ENCODE measurements around the gene GADL1. TPM values are rescaled to one million over a fixed set of nuclear protein-coding genes. Genes with fewer than 3 reads are reported as not detected.

The GADL1 gene
- total RNA-seq, 1 donor from 2014 or later: not detected

GRCh38 chr3:30712991-30713390, 181.5 kb downstream of the GADL1 start:
- Histone ChIP-seq H3K4me1 (no peaks in the 10 kb centered on the region), H3K4me3 (no peak overlapping the region), H3K36me3 (no peaks in the 10 kb centered on the region), H3K27me3 (ENCODE audit: low read depth) (no peaks in the 10 kb centered on the region), H3K27ac (no peak overlapping the region), H3K9me3 (no peaks in the 10 kb centered on the region)
- DNase-seq: no peak
- no peak for ATAC-seq
- intact Hi-C loops (cut with DNase I): no loop called here
- TF ChIP-seq CTCF (IDR thresholded peaks at IDR 0.05): no peak

- Histone ChIP-seq H3K27me3 (ENCODE audit: low read depth) (no peaks in the 10 kb centered on the region), H3K4me1 (no peaks in the 10 kb centered on the region), H3K9me3 (no peaks in the 10 kb centered on the region), H3K36me3 (no peaks in the 10 kb centered on the region), H3K27ac (no peak overlapping the region), H3K4me3 (no peak overlapping the region)
- TF ChIP-seq CTCF (IDR thresholded peaks at IDR 0.05): no peak
- no peak for ATAC-seq
- intact Hi-C loops (cut with DNase I): no loop called here
- DNase-seq: no peak
Measured at GRCh38 chr3:30711867-30712266, 182.6 kb downstream of the GADL1 start.

GRCh38 chr3:30711151-30711550, 183.3 kb downstream of the GADL1 start:
- TF ChIP-seq CTCF (IDR thresholded peaks at IDR 0.05): no peak
- no peaks in the 10 kb centered on the region for H3K4me1 ChIP-seq
- no peak overlapping the region for H3K27ac ChIP-seq
- H3K9me3 ChIP-seq: no peaks in the 10 kb centered on the region
- no peaks in the 10 kb centered on the region for H3K27me3 ChIP-seq (ENCODE audit: low read depth)
- H3K36me3 ChIP-seq: no peaks in the 10 kb centered on the region
- DNase-seq: no peak
- no peak for ATAC-seq
- intact Hi-C loops (cut with DNase I): no loop called here
- no peak overlapping the region for H3K4me3 ChIP-seq

GRCh38 chr3:30710017-30710416, 184.4 kb downstream of the GADL1 start:
- DNase-seq: no peak
- no peaks in the 10 kb centered on the region for H3K9me3 ChIP-seq
- H3K4me3 ChIP-seq: no peak overlapping the region
- H3K4me1 ChIP-seq: peaks cover 5% of the 10 kb centered on the region
- no peaks in the 10 kb centered on the region for H3K27me3 ChIP-seq (ENCODE audit: low read depth)
- ATAC-seq: no peak
- intact Hi-C loops (cut with DNase I): no loop called here
- no peak overlapping the region for H3K27ac ChIP-seq
- no peaks in the 10 kb centered on the region for H3K36me3 ChIP-seq
- no peak for TF ChIP-seq CTCF (IDR thresholded peaks at IDR 0.05)

- Histone ChIP-seq H3K27me3 (ENCODE audit: low read depth) (no peaks in the 10 kb centered on the region), H3K27ac (no peak overlapping the region), H3K36me3 (no peaks in the 10 kb centered on the region), H3K4me3 (no peak overlapping the region), H3K9me3 (peaks cover 1% of the 10 kb centered on the region), H3K4me1 (peaks cover 5% of the 10 kb centered on the region)
- no peak for DNase-seq
- TF ChIP-seq CTCF (IDR thresholded peaks at IDR 0.05): no peak
- intact Hi-C loops (cut with DNase I): no loop called here
- ATAC-seq: no peak
Measured at GRCh38 chr3:30708472-30708871, 186.0 kb downstream of the GADL1 start.

- Histone ChIP-seq H3K4me3 (no peak overlapping the region), H3K27ac (no peak overlapping the region), H3K36me3 (no peaks in the 10 kb centered on the region), H3K9me3 (peaks cover 5% of the 10 kb centered on the region), H3K27me3 (ENCODE audit: low read depth) (no peaks in the 10 kb centered on the region), H3K4me1 (peaks cover 5% of the 10 kb centered on the region)
- DNase-seq (no peak), ATAC-seq (no peak)
- intact Hi-C loops (cut with DNase I): no loop called here
- no peak for TF ChIP-seq CTCF (IDR thresholded peaks at IDR 0.05)
Measured at GRCh38 chr3:30707825-30708224, 186.6 kb downstream of the GADL1 start.
